Eye (tissue), 1 donor: ENCODE results near the gene ORM2.

Experiments
- DNase-seq: peaks from one replicate; pipeline ENCODE4 v3.0.0-alpha.2; 2015

The ORM2 gene

DNA sequence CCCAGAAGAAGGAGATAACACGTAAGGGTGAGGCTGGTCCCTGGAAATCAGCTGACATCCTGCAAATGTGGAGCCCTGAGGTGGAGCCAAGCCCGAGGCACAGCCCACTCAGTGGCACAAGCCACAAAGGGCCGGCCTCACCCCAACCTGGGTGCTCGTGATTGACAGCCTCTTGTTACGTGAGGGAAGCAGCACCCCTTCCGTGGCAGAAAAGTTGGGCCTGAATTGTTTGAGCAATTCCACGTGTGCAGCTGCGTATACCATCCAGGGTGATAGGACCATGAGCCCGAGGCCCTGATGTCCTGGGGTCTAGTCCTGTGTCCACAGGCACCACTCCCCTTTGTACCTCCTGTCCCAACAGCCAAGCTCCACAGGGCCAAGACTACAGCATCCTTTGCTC lies 4.8 kb downstream of the ORM2 start:
- DNase-seq: no peak

DNA sequence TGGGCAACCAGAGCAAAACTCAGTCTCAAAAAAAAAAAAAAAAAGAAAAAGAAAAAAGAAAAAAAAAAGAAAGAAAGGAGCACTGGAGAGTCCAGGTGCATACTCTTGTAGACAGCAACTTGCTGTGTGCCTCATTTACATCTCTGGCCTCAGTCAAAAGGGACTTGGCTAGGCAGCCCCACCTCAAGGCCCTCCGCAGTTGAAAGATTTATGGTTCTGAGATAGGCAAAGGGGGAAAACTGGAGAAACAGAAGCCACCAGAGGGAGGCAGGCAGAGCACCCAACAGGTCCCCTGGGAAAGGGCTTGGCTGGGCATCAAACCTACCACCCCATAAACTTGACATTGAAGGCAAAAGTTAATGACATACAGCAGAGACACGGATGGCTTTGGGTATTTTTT lies 6.1 kb downstream of the ORM2 start:
- no peak for DNase-seq

DNA sequence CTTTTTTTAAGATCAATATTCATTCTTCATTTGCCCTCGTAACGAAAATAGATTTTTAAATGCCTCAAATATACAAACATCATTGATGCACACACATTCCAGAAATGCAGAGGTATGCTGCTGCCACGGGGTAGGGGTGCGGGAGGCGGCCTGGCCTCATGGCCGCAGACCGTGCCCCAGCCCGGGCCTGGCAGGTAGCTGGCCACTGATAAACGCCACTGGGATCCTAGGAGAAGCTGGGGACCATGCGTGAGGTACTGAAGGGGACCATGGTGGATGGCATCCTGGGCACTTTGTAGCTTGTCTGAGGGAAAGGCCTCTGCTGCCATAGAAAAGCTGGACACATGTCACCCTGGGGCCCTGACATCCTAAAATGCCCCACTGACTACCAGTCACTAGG lies 6.5 kb downstream of the ORM2 start:
- DNase-seq: no peak

DNA sequence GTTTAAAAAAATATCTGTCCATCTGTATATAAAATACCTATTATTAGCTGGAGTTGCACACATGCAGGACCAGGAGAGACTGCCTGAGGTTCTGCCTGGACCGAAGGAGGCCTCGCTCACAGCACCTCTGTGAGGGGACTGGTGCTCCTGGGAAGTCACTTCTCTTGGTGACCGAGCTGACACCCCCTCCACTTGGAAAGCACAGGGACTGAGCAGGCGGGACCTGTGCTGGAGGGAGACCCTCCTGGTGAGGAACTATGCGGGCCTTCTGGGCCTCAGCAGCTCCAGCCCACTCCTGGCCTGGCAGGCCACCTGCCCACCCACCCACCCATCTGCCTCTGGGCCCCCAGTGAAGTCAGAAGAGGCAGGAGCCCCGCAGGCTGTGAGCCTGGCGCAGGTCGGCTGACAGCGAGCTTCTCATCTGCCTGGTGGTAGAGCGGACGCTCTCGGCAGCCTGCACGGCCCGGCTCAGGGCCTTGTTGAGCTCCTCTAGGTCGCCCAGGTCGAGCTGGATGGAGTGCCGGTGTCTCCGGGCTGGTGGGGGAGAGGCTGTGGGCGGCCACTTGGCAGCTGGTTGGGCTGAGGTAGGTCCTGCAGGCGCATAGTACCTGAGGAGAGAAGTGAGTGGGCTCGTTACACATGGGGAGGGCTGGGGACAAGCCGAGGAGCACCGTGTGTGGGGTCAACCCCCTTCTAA lies 7.2 kb downstream of the ORM2 start:
- DNase-seq: no peak

DNA sequence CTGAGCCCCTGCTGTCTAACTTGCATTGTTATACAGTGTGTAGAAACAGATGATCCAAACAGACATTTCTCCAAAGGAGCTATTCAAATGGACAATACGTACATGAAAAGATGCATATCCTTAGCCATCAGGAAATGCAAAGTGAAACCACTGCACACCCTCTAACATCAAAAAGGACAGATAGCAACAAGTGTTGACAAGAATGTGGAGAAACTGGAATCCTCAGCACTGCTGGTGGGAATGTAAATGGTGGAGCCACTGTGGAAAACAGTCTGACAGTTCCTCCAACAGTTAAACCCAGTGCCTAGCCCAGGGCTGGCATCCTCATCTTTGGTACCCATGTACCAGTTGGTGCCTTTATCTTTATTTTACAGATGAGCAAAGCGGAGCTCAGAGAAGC lies 8.5 kb downstream of the ORM2 start:
- no peak for DNase-seq

DNA sequence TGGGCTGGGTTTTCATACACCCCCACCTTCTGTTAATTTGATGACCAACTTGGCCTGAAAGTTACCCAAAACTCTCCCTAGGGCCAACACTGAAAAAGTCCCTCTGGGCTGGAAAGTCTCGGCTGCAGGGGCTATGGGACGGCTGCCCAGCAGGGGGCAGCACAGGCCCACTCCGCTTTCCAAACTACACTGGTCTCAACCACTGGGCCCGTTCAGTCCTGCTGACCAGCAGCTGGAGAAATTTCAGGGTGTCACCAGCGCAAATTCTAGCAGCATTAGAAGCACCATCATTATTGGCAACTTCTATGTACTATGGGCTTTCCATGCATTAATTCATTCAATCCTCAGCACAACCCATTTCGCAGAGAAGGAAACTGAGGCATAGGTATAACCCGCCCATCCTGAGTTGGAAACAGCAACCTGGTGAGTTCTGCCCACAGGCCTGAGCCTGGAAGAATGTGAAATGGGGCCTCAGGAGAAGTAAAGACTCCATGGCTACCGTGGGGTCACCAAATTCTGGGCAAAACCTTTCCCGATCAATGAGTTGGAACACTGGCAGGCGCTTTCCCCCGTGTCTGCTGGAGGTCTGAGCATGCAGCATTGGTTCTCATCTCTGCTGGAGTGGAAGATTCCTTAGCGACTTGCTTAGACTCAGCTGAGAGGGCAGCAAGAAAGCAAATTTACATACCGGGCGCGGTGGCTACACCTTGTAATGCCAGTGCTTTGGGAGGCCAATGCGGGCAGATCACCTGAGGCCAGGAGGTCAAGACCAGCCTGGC lies 9.7 kb downstream of the ORM2 start:
- peak; percentile 29 for DNase-seq

DNA sequence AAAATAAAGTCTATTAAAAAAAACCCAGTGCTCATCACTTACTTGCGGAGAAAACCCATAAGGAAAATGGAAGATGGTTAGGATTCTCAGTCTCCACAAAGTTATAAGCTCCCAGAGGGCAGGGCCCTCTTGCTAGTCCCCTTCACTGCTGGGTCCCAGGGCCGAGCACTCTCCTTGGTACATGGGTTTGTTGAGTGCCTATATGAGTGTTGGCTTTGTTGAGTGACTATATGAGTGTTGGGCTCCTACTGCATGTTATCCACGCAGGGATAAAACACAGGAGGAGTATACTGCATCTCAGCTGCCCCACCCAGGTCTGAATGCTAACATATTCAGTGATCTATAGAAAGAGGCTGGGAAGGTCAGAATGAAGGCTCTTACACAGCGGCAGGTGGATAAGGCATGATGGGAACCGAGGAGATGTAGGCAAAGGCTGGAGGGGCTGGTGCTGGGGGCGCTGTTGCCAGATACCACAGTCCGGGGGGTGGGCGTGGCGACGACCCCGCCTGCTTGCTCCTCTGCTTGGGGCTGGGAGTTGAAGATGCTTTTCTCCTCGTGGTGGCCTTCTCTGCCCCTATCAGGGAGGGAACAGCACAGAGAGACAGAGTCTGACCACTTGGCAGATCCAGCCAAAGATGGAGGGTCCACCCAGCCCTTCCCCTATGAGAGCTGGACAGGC lies 11.6 kb downstream of the ORM2 start:
- DNase-seq: no peak

DNA sequence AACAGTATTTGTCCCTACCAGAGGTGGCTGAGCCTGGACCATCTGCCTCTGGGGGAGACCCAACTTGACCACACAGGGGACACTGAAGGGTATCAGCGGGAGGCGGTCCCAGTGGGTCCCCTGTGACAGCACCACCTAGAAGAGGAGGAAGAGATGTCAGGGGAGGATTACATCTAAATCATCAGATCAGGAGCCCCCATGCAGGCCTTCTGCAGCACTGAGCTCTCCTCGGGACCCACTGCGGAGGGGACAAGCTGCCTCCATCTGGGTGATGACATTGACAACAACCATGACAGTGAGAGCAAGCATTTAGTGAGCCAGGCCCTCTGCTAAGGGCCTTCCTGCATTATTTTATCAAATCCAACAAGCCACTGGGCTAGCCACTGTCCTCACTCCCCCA lies 12.3 kb downstream of the ORM2 start:
- DNase-seq: no peak

DNA sequence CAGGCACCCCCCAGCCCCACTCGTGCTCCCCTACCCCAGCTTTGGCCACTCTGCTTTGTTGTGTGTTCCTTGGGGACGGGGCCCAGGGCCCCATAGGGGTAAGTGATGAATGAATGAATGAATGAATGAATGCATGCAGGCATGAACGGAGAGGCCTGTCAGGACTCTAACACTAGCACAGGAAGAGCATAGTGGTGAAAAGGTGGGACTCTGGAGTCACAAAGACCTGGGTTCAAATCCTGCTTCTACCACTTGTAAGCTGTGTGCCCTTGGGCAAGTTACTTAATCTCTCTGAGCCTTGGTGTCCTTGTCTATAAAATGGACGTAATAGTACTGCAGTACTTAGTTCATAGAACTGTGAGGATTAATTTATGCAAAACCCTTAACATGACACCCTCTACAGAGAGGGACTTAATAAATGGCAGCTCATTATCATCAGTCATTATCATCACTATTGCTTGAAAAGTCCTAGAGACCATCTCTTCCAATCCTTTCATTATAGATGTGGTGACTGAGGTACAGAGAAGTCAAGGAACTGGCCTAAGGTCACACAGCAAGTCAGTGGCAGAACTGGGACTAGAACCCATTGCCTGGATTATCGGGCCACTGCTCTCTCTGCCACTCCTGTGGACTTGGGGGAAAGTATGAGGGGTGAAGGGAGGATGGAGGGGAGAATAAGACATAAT lies 13.2 kb downstream of the ORM2 start:
- DNase-seq: peak; percentile 4

DNA sequence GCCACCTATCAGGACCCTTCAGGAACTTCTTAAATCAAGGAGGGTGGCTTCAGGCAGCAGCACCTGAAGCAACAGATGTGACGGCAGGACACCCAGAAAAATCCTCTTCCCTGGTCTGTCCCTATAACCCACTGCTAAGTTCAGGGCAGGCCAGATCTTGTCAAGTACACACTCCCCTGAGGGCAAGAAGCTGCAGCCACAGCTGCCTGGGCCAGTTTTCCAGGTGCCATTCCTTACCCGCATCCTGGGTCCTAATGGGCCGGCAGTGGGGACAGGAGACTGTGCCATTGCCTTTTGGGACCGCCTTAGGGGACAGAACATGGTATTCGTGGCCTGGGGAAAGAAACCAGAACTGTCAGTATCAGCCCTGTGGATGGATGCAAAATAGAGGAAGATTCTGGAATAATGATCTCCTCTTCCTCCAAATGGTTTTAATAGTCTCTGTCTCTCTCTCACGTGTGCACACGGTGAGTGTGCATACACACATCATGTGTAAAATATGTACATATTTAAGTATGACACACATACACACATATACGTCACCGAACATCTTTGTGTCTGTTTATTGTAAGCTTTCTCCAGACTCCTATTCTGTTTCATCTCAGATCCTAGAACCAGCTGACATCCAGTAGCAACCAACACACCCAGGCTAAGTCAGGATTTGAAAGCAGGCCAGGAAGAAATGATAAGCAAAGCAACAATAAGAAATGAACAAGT lies 14.0 kb downstream of the ORM2 start:
- DNase-seq: no peak

DNA sequence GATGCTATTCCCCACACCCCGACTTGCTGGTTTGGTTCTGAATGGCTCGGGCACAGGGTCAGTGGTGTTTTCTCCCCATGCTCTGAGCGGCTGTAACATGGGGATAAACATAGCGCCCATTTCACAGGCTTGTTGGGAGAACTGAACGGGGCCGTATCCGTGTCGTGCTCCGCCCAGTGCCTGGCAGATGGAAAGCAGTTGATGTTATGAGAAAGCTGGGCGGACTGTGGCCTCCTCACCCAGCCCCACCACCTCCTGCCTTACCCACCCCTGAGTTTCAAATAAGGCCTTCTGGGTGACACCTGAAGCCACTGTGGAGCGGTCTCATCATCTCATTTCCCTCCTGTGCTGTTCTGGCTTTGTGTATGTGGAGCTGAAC lies 14.5 kb downstream of the ORM2 start:
- no peak for DNase-seq

DNA sequence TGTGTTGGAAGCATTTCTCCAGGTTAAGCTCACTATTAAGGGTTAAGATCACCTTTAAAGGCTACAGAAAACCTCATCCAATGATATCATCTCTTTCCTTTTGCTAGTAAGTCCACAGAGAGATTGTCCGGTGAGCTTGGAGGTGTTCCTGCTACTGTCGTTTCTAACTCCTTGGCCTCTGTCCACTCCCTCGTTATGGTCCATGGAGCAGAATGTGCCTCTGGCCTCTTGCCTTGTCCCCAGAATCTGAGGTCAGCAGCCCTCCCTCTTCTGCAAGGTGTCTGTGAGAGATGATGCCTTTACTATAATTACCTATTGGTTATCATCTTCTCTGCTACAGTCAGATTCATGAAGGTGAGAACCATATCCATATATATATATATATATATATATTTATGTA lies 15.0 kb downstream of the ORM2 start:
- no peak for DNase-seq

DNA sequence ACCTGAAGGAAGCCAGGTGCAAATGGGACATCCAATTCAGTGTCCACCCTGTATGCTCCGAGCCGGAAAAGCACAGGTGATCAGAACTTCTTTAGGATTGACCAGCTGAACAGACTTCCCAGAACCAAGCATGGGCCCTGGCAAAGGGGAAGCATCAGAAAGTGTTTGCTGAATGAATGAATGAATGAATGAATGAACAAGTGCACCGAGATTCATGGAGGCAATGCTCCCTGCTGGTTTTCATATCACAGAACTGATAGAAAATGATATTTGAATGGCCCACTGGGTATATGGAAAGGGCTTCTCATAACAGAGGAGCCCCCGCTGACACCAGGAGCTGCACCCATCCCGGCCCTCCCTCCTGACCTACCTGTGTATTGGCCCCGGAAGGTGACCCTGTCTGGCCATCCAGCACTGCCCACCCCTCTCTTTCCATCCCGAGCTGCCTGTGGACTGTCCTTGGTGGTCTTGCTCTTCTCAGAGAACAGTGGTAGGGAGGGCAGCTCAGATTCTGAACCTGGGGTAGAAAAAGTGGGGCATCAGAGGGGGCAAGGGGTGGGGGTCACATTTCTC lies 15.9 kb downstream of the ORM2 start:
- DNase-seq: no peak

DNA sequence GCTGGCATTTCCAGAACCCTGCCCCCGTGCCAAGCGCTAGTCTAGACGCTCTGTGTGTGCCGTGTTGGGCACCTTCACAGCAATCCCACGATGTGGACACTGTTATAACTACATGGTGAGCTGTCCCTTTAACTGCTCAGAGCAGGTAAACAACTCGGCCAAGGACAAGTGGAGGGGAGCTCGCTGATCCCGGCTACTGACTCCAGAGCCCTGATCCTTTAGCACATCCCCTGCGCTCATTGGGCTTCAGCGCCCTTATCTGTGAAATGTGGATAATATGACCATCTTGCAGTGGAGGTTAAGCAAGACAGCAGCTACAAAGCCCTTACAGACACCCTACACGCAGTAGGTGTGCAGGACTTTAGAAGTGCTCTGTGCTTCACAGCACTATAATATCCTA lies 16.5 kb downstream of the ORM2 start:
- DNase-seq: no peak

DNA sequence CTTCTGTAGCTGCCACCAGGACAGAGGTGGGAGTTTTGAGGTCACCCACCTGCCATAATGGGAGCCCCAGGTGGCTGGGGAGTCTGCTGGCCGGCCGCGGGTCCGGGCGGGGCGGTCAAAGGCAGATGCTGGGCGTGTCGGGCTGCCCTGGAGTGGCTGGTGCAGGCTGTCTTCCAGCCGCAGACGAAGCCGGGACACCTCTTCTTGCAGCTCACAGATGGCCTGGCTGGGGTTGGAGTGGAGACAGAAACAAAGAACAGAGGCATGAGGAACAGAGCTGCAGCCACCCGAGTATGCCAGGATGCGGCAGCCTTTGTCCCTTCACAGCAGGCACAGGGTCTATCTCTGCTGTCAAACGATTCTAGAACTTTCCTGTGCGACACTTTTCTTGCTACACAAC lies 18.0 kb downstream of the ORM2 start:
- DNase-seq: no peak

DNA sequence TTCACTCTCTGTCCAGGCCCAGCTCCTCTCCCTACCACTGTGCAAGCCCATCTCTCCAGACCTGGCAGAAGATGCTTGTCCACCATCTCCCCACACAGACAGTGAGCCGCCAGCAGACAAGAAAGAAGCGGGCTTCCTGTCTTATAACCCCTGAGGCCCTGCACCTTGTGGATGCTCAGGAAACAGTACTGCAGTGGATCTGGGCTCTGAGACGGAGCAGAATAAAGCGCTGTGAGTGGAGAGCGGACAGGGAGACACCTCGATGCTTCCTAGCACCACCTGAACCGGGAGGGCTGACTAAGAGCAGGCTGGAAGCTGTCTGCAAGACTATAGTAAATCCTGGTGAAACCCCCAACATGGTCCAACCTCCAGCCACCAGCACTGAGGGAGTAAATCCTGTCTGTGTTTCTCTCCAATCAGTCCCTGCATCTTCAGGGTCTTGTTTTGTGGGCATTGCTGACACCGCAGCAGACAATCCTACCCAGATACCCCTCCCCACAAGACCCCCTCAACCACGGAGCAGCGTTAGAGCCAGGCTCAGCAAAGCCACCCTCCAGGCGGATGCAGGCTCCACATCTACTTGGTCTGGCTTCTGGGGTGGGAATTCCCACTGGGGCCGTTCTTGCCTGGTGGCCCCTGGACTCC lies 18.7 kb downstream of the ORM2 start:
- no peak for DNase-seq

DNA sequence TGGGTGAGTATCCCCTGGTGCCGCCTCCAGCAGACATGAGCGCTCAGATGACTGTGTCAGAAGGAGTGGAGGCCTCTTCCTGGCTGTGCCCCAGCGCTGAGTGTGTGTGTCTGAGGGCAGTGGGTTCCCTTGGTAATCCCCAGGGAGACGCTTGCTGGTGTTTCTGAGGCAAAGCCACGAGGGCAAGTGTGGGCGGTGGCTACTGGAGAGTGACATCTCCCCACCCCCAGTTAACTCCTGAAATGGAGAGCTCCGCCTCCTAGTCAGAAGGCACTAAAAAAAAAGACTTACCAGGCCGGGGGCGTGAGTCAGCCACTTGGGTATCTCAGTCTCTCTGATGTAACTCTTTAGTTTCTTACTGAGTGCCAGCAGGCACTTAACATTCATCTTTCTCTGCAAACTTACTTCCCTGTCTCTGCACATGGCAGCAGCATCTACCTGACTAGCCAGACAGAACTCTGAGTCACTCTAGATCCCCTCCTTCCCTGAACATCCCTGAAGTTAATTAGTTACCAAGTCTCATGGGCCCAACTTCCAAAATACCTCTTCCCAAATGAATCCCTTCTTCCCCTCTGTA lies 19.3 kb downstream of the ORM2 start:
- DNase-seq: peak; percentile 71

DNA sequence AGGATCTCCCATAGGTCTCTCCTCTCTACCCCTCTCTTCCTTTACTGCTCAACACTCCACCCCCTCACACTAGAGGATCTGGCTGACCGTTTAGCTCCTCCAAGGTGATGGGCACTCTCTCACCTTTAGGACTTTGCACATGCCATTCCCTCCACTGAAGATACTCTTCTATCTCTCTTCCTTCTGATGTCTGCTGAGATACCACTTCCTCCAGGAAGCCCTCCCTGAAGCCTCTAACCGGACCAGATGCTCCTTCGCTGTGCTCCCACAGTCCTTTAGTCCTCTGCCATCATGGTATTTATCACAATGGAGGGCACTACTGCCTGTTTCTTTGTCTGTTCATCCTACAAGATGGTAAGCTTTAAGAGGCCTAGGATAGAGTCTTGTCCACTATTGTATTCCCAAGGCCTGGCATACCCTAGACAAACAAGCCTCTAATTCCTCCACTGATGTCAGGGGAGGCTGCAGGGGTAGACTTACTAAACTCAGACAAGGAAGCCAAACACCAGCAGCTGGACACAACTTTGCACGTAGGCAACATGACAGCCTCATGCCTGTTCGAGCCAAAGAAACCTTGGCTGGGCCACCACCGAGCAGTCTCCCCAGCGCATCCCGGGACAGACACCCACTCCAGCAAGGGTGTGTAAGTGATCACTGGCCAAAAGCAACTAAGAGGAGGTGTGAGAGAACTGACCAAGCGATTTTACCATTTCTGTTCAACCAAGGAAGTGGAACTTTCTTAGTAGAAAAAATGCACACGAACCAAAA lies 20.2 kb downstream of the ORM2 start:
- no peak for DNase-seq

DNA sequence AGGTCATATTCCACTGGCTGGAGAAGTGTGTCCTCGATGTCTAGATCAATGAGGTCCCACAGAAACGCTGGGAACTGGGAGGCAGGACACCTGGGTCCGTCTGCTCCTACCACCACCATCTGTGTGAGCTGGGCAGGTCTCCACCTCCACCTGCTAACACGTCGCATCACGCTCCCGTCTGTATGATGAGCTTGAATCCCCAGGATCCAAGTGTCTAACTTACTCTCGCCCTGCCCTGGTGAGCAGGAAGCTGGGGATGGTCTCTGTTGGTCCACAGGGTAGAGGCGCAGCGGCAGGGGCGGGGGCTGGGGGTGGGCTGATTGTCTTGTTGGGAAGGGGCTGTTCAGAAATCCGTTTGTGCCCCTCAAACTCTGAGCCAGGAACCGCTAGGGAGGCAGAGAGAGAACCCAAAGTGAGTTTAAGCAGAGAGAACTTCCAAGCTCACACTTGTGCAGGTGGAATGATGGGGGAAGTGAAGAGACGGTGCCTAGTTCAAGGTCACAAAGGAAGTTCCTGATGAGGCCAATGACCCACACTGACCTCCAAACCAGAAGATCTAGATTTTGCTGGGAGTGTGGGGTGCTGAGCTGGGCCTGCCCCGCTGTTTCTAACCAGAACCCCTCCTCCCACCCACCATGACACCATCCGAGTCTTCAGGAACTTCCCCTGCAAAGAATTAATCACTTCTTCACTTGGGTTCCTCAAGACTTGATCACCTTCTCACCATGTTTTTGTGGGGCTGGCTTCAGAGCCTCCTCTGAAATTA lies 21.1 kb downstream of the ORM2 start:
- no peak for DNase-seq

DNA sequence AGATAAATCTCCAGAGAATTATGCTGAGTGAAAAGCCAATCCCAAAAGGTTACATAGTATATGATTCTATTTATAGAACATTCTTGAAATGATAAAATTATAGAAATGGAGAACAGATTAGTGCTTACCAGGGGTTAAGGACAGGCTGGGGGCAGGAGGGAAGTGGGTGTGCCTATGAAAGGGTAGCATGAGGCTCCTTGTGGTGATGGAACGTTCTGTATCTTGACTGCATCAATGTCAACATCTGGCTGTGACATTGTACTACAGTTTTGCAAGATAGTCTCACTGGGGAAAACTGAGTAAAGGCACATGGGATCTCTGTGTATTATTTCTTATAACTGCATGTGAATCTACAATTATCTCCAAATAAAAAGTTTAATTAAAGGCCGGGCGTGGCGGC lies 22.3 kb downstream of the ORM2 start:
- no peak for DNase-seq
